Stimulated activated CD4-positive, alpha-beta T cell treated with anti-CD3 and anti-CD28 coated beads, Interleukin-4, amount 100 ng/mL, for 4 hours (primary cell): ENCODE measurements around the gene NMRK2.
"Not testable (repeated sequence)": the region's sequence is repeated elsewhere in the genome, so short reads cannot be mapped to it uniquely, and the experiment has no call there.

ENCODE experiments used
- DNase-seq, 2 experiments: peaks; one replicate each; pipeline ENCODE4 v3.0.0-alpha.2; 2020

NMRK2 gene

DNA sequence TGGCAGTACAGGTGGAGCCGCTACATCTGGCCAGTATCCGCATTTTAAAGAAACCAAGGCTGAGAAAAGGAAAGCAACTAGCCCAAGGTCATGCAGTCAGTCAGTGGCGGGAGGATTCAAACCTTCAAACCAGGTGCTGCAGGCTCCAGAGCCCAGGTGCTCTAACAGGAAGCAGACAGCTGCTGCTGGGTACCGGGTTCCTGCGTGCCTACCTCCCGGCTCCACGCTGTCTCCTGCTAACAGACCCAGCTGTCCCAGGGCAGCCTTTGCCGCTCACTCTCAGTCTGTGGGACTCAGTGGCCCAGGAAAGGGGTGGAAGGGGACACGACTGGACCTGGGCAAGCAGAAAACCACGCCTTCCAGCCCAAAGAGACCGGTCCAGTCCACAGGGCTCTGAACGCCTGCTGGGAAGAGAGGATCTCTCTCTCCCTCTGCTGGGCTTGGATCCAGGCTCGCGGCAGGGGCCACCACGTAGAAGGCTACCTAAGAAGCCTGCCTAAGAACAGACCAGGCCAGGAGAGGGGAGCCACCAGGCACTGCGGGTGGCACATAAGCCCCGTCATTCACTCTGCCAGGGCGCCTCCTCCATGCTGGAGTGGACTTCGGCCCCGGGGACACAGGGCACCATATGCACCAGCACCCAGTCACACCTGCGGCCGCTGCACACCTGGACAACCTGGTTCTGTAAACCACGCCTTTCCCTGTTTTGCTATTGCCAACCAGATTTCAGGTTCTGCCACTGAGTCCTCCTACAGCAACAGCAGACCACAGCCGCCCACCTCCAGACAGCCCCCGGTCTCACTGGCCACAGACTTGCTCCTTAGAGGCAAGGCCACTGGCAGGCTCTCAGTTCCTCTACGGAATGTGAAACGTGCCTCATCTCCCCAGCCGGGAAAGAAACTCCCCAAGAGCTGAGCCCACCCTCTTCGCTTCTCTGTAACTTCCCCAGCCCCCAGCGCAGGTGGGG is 33.5 kb downstream of the NMRK2 start:
- no peak for DNase-seq

DNA sequence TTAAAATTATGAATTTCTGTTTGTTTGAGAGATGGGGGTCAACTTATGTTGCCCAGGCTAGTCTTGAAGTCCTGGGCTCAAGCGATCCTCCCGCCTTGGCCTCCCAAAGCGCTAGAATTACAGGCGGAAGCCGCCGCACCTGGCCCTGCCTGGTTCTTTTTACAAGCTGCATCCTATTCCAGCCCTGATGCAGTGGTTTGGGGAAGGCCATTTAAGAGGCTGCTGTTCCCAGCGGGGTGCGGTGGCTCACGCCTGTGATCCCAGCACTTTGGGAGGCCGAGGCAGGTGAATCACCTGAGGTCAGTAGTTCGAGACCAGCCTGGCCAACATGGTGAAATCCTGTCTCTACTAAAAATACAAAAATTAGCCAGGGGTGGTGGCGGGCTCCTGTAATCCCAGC is 35.1 kb downstream of the NMRK2 start:
- not testable (repeated sequence) for DNase-seq

DNA sequence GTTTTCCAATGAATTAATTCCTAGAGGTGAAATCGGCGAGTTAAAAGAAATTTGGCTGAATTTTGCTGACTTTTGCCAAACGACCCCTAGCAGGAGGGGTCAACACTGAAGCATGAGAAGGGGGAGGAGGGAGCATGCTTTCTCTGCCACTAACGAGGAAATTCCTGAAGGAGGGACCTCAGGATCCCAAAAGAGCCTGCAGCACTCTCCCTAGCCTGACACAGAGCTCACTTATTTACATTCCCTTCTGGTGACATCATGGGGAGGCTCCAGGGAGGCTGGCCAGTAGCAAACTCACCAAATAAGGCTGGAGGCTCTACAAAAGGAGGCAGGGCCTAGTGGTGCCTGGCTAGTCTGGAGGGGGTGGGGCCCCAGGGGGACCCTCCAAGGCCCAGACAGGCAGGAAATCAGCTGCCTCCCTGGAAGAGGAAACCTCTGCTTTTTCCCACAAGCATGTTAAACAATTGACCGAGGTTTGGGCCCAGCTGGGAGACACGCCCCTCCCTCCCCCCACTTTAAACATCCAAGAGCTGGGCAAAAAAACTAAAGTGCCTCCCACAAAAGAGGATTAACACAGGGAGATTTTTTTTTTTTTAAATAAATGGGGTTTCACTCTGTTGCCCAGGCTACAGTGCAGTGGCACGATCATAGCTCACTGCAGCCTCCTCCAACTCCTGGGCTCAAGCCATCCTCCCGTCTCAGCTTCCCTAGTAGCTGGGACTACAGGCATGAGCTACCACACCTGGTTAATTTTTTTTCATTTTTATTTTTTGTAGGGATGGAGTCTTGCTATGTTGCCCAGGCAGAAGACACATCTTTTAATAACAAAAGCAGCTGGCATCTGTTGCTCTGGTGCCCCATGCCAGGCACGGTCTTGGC is 35.9 kb downstream of the NMRK2 start:
- DNase-seq = no peak

DNA sequence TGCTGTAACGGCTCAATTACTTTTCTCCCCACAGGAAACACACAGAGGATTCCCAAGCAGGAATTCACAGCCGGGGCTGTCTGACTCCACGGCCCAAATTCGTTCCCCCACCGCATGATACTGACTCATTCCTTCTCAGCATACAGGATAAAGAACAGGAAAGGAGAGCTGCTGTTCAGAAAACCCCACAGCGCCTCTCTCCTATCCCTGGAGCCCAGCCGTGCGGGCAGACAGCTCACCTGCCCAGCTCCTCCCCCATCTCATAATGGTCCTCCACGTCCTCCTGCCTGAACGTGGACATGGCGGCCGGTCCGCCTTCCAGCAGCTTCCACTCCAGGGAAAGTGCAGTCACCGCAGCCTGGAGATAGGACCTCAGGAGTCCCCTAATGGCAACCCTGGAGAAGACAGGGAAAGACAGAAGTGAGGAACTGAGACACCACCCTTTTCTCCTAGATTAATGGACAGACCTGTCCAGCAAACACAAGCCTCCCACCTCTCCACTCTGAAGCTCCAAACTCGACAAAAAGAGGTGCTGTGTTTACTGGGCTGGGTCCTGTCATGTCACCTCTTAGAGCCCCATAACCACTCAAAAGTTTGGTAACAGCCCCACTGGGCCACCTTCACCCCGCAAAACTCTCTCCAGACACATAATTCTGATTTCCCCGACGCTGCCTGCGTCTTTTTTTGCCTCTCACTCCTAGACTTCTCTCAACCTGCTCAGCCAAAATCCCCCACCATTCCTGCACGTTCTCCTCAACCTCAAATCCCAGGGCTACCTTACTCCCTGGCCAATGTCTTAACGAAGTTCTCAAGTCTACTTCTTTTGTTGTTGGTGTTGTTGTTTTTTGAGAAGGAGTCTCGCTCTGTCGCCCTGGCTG is 36.8 kb downstream of the NMRK2 start:
- DNase-seq = no peak

DNA sequence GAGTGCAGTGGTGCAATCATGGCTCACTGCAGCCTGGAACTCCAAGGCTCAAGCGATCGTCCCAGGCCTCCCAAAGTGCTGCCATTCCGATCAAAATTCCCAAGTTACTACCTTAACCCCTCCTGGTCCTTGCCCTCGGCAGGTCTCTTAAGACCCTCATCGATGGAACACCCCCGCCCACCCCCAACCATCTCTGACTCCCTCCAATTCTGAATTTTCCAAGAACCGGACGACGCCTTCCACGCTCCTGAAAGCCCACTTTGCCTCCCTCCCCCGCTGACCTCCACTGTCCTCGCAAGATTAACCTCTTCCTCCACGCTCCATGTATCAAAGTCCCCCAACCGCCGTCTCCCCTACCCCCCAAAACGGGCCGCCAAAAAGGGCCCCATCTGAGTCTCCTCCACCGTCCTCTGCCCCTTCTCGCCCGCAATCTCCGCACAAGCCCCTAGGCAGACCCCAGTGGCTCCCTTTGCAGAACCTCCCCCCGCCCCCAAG is 37.5 kb downstream of the NMRK2 start:
- no peak for DNase-seq

DNA sequence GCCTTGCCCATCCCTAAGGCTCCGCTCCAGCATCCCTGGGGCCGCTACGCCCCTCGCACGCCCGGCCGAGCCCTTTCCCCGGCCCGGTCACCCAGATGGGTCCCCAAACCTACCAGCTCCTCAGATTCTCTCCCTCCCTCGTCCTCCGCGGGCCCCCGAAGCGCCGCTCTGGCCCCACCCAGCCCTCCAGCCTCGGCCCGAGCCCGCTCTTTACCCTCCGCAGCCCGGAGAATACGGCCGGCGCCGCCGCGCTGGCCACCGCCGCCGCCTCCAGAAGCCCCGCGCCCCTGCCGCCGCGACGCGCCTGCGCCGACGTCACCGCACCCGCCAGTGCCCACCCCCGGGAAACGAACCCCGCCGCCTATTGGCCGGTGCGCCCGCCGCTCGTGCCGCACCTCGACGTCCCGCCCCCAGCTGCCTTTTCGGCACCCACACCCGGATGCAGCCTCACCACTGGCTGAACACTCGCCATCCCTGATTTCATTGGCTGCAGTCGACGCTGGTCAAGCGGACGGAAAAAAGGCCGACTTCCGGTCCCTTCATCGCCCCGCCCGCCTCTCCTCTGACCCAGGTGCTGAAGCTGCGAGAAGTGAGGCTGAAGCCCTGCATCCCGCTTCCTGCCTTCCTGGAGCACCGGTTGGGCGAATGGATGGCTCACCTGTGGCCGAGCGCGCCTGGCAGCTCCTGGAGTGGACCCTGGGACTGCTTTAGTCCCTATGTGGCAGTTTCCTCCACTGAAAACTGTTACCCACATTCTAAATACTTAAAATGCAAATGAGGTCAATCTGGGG is 38.1 kb downstream of the NMRK2 start, which contains the start of gene DAPK3:
Gene DAPK3, minus strand, starts transcription at position 292 of the 791 bp plus-strand sequence. CDS start 1,364 bp downstream, outside the sequence.
- DNase-seq = peak; percentile 88 to 93

DNA sequence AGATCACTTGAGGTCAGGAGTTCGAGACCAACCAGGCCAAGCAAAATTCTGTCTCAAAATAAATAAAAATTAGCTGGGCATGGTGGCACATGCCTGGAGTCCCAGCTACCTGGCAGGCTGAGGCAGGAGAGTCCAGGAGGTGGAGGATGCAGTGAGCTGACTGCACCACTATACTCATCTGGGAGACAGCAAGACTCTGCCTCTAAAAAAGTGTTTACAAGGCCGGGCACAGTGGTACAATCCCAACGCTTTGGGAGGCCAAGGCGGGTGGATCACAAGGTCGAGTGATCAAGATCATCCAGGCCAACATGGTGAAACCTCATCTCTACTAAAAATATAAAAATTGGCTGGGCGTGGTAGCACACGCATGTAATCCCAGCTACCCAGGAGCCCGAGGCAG is 42.3 kb downstream of the NMRK2 start:
- no peak for DNase-seq

DNA sequence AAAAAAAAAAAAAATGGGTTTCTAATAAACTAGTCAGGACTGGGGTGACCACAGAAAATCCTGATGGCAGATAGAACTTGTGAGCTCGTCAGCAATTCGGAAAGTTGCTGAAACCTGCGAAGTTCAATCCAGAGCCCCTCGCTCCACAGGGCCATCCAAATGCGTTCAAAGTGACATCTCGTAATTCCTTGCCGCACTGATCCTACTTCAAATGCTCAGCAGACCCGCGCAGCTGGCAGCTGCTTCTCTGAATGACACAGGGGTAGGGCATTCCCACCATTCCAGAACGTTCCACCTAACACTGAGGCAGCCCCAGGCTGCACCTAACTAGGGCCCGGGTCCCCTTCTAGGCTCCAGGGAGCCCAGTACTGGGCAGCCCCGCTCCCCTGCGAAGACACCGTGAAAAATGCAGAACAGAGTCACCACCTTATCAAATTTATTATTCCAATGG is 42.8 kb downstream of the NMRK2 start:
- no peak for DNase-seq

DNA sequence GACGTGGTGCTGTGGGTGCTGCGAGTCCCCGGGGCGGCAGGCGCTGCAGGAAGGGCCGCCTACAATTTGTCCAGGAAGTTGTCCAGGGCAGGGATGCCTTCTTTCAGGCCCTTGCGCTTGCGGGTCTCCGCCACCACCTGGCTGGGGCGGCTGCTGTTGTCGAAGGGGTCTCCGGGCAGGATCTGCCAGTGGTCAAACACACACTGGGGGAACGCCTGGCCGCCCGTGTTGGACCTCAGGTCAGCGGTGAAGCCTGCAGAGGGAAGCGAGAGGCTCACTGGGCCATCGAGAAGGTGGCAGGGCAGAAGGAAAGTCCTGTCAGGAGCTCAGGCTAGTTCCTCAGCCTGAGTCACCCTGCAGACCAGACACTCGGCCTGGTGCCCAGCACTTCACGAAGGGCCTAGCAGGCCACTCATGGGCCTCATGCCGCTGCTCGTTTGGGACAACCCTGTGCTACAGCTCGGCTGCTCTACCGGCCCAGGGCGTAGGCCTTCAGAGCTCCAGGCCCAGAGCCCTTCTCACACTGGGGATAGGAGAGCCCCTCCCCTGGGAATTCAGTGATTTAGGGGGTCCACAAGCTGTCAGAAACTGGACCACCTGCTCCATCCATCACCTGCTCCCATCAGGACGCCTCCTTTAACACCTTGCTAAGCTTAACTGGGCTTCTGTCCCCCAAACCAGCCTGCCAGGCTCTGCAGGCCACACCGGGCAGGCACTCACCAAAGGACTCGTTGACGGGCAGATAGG is 43.8 kb downstream of the NMRK2 start:
- DNase-seq = no peak

DNA sequence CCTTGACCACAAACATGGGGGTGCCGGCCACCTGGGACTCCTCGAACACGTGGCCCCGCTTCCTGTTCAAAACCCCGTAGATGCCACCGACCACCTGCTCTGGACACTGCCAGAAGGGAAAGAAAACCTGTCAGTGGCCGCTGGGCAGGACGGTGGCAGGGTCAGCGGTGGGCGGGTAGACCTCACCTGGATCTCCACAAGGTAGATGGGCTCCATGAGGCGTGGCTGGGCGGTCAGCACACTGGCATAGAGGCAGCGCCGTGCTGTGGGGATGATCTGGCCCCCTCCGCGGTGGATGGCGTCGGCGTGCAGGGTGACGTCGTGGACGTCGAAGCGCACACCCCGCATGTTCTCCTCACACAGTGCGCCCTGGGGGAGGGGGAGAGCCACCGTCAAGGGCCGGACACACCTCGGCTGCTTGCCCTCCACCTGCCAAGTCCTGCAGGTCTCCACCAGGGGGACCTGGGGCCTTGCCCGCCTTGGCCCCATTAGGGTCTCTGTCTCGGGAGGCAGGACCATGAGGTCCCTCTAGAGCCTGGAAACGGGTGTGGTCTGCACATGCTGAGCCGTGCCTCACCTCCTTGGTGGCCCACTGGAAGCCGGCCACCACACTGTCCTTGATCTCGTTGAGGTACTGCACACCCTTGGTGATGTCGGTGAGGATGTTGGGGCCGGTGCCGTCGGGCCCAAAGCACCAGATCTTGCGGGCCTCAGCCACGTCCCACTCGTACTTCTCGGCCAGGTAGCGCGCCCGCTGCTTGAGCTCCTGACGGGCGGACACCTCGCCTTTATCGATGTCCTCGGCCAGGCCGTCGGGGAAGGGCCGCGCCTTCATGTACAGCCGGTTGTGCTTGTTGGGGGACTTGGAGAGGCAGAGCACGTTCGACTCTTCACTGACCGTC is 44.6 kb downstream of the NMRK2 start:
- DNase-seq = no peak

DNA sequence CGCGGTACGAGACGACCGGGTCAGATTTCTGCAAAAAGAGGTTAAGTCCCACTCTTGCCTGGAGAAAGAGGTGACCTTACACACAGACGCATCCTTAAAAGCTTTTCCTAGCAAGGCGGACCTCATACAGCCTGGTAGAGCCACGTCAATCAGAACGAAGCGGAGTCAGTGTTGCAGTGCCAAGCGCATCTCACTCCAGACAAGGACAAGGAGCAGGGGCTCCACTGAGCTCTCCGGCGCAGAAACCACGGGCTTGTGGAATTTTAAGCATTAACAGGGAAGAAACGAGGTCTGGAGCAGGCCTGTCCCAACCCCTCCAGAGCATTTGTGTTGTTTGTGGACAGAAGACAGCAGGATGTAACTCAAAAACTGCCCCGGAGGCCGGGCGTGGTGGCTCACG is 45.3 kb downstream of the NMRK2 start:
- DNase-seq = no peak

DNA sequence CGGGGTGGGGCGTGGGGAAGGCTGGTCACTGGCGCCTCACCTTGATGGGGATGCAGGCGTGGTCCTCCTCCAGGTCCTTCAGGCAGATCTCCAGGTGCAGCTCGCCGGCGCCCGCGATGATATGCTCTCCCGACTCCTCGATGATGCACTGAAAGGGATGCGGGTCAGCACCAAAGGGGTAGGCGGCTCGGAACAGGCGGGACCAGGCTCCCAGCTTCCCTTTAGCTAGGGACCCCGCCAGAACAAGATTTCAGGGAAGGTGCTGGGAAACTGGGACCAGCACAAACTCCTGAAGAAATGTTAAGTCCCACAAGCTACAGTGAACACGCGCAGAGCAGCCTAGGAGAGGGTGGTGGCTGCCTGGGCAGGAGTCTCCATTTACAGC is 46.4 kb downstream of the NMRK2 start:
- DNase-seq = no peak

DNA sequence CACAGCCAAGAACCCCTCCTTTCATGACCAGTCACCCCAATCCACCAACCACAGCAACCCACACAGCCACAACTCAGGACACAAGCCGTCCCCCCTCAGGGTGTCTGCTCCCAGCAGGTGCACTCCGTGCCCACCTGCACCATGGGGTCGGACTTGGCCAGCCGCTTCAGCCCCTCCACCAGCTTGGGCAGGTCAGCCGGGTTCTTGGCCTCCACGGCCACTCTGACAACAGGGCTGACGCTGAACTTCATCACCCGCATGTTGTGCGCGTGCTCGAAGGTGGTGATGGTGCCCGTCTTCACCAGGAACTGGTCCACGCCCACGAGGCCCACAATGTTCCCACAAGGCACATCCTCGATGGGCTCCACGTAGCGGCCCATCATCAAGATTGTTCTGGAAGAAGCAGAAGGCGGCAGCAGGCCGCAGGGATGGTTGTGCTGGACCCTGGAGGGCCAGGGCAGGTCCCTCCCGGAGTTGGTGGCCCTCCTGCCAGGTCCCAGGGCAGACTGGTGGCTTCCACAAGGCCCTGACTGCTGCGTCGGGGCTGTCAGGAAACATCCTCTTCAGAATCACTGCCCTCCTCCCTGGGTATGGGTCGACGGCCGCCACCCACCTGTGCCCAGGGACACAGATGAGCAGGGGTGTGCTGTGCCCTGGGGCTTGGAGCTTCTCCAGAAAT is 46.9 kb downstream of the NMRK2 start:
- DNase-seq = no peak

DNA sequence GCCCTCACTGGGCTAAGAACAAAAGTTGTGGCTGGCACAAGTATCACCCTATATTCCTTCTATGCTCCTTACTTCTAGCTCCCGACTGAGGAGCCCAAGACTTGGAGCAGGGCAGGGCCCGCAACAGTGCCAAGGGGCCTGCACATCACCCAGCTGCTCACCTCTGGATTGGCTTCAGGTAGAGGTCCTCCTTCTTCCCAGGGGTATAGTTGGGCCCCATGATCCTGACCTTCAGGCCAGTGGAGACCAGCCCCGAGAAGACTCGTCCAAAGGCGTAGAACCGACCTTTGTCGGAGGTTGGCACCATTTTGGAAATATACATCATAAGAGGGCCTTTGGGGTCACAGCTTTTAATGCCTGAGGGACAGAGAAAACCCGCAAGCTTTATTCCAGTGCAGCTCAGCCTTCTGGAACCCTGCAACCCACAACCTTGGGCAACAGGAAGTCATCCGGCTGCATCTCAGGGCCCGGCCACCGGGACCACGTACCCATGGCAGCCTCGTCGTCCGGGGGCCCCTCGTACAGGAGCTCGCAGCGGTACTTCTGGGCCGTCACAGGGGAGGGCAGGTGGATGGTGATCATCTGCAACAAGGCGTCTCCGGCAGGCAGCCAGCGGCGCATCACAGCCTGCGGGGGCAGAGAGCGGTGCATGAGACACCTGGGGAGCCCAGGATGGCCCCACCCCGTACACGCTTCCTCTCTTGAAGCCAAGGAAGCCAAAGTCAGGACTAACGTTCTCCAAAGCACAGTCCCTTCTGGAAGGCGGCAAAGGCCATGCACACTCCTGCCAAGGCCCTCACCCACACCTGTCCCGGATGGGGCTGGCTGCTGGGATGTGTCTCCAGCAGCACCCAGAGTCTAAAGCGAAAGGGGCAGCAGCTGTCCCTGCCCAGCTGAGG is 47.7 kb downstream of the NMRK2 start:
- DNase-seq = no peak

DNA sequence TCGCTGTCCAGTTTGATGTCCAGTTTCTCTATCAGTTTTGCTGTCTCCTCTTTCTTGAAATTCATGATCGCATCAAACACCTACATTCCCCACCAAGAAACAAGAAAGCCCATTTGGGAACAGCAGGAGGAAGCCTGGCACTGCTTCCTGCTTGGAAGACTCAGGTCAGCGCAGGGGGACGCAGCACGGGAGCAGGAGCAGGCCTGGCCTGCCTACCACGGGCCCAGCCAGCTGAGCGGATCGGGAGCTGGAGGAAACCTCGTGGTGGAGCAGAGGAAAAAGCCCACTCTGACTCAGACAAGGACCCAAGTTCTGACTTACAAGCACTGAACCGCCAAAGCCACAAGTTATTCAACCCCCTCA is 48.5 kb downstream of the NMRK2 start:
- DNase-seq = no peak

DNA sequence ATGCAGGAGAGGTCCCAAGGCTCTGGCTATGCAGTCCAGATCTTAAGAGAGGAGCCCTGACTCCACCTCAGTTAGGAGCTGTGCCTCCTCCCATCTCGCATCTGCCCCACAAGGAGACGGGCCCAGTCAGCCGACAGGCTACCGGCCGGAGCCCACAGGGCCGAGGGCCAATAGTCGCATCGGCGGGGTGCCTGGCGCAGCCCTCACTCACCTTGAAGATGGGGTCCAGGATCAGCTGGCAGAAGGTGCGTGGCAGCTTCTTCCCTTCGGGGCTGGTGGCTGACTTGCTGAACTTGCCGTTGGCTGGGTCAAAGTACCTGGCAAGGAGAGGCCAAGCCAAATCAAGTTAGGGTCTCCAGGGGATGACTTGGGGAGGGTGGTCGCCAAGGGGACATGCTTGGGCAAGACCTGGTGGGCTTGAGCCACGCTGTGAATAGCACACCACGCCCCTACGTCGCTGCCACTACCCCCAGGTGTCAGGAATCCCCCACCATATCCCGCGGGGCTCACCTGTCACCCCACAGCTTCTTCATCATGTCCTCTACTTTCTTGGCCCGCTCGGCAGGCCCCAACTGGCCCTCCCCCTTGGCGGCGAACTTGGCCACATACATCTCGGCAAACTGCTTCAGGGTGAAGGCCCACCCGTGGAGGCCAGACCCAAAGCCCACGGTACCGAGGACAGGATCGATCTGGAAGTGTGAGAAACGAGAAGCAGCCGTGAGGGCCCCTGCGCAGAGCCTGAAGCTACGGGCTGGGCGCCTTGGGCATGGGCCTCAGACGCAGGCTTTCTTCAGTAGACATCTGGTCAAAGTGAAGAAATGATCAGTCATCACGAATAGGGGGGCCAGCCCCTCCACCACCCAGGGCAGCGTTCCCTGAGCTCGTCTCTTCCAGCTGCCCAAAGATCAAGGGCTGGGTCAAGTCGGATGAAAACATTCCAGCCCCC is 49.1 kb downstream of the NMRK2 start:
- no peak for DNase-seq
